ENCODE data around the gene CNTNAP2. TPM values are rescaled to one million over a fixed set of nuclear protein-coding genes. Genes with fewer than 3 reads are reported as not detected.

Gene CNTNAP2
- total and polyA plus RNA-seq, 2 of the 8 experiments (the other 6 are each of a cell fraction or from before 2014, with no cell fraction given), result 27.9 to 71.0 TPM

DNA sequence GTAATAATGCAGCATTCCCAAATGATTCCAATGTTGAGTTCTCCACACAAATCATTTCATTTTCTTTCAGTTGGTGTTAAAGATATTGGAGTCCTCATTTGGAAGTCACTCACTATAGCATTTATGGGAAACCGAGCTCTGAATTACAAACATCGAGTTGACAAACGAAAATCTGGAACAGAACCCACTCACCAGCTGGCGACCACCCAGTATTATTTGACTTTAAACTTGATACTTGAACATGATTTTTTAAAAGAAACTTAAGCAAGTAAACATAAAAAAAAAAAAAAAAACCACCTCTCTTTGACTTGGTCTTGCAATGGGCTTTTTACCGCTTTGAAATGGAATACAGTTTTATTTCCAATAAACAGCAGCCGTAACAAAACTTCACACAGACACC, 1897.4 kb downstream of the CNTNAP2 start:
- Histone ChIP-seq H4K91ac (replicated peaks; ENCODE audit: insufficient read length, low read length) (no peak overlapping the region), H4K5ac (ENCODE audit: insufficient read length, low read depth, low read length) (no peak overlapping the region), H3K56ac (replicated peaks; ENCODE audit: insufficient read length, low read depth, low read length) (no peak overlapping the region), H3K79me2 (ENCODE audit: control insufficient read depth in 1 of 2, insufficient read depth in 2 of 2, low read length in 2 of 2) (no peaks in the 10 kb centered on the region), H2BK20ac (ENCODE audit: low read length) (no peak overlapping the region), H3K4me1 (replicated peaks in 1 of 4; ENCODE audit: control insufficient read depth in 3 of 4, insufficient read depth in 4 of 4, low read length in 3 of 4) (peaks cover 0 to 5% (median 0%) of the 10 kb centered on the region in 4 experiments; a peak in 2 of 7 replicates), H2BK12ac (ENCODE audit: low read depth, low read length) (no peak overlapping the region), H3K4ac (replicated peaks; ENCODE audit: insufficient read length, low read depth, low read length) (no peak overlapping the region), H3K9ac (replicated peaks in 1 of 4; ENCODE audit: extremely low read depth in 1 of 4, low read depth in 3 of 4, low read length in 3 of 4) (no peak overlapping the region), H3K36me3 (ENCODE audit: control insufficient read depth in 2 of 4, insufficient read depth in 4 of 4, low read length in 3 of 4) (no peaks in the 10 kb centered on the region), H3K4me3 (ENCODE audit: extremely low read depth in 1 of 4, insufficient read depth in 2 of 4, low read depth in 3 of 4, low read length in 4 of 4) (no peak overlapping the region), H3K23ac (ENCODE audit: insufficient read length) (no peak overlapping the region), H3K14ac (ENCODE audit: insufficient read length) (no peak overlapping the region), H4K20me1 (replicated peaks in 1 of 2; ENCODE audit: control insufficient read depth in 1 of 2, insufficient read depth in 2 of 2, low read length in 2 of 2) (no peaks in the 10 kb centered on the region), H3K27me3 (replicated peaks in 1 of 4; ENCODE audit: control insufficient read depth in 3 of 4, extremely low read depth in 1 of 4, insufficient read depth in 3 of 4, low read length in 3 of 4) (peaks cover 0 to 7% (median 3%) of the 10 kb centered on the region in 4 experiments; a peak in 1 of 7 replicates), H3K27ac (ENCODE audit: low read depth, low read length) (no peak overlapping the region), H2AFZ (ENCODE audit: low read length) (no peak overlapping the region), H3K79me1 (ENCODE audit: low read depth, low read length) (no peaks in the 10 kb centered on the region), H2BK5ac (ENCODE audit: low read depth, low read length) (no peak overlapping the region), H3K18ac (ENCODE audit: extremely low read depth, low read length) (no peak overlapping the region), H4K8ac (ENCODE audit: extremely low read depth, insufficient read depth, low read length) (no peak overlapping the region), H2AK5ac (ENCODE audit: low read depth, low read length) (no peak overlapping the region), H2BK120ac (replicated peaks; ENCODE audit: low read depth, low read length) (no peak overlapping the region), H3K9me3 (ENCODE audit: insufficient read depth in 2 of 2, low read depth in 1 of 2, low read length in 1 of 2) (no peaks in the 10 kb centered on the region), H2BK15ac (ENCODE audit: low read length) (no peak overlapping the region), H3K23me2 (ENCODE audit: low read depth, low read length) (no peaks in the 10 kb centered on the region), H3K4me2 (ENCODE audit: insufficient read depth in 1 of 2, low read depth in 2 of 2, low read length in 2 of 2) (no peak overlapping the region)
- TF ChIP-seq, protein P1, sequence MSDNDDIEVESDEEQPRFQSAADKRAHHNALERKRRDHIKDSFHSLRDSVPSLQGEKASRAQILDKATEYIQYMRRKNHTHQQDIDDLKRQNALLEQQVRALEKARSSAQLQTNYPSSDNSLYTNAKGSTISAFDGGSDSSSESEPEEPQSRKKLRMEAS (IDR thresholded peaks at IDR 0.05), result no peak
- FAIRE-seq (no peak), DNase-seq (ENCODE audit: low read depth in 1 of 2, low spot score in 2 of 2) (no peak)
- 74% methylated on average over 6 of the region's 6 CpGs; no CpG with 5 or more reads in 1 of the 2 experiments for WGBS, 2 experiments (ENCODE audit: extremely low coverage in 1 of 2, insufficient coverage in 1 of 2, insufficient read length in 1 of 2, insufficient replicate concordance in 2 of 2, low coverage in 1 of 2, low lambda C conversion rate in 2 of 2, missing lambda C conversion rate in 1 of 2)
- POLR2A ChIA-PET (ENCODE audit: partially characterized antibody), result interaction anchor here (0.7 kb wide), 1 partner anchor 384 kb away, joined by 3 read pairs; no protein-coding TSS in a partner anchor
- CTCF ChIA-PET (ENCODE audit: partially characterized antibody), result no interaction called here
